SU-DHL-6 (cell line): ENCODE data around the gene OR51V1.
A peak's percentile ranks its signal among the peaks of the same experiment; 100 is the strongest.

ENCODE experiments used
- H2AFZ ChIP-seq: fragments of 200-600 bp; sonication (generic); 2 replicates; pipeline ENCODE4 v1.6.1; 2014; ENCODE audit warnings: low read depth, mild to moderate bottlenecking, moderate library complexity, mixed read lengths, antibody characterized with exemption, low read length; ENCODE audit not compliant: severe bottlenecking
- H3F3A ChIP-seq: fragments of 200-600 bp; shearing (Covaris generic); 2 replicates; pipeline ENCODE4 v1.6.0; 2016; ENCODE audit warnings: antibody characterized with exemption, mild to moderate bottlenecking; ENCODE audit not compliant: insufficient read depth
- H3K27ac ChIP-seq: fragments of 200-600 bp; sonication (generic); 2 replicates; pipeline ENCODE4 v1.5.1; 2016; ENCODE audit warnings: low read depth, mild to moderate bottlenecking, low read length, moderate library complexity, mixed read lengths
- H3K27me3 ChIP-seq: fragments of 200-600 bp; sonication (generic), shearing (Covaris generic); 2 replicates; pipeline ENCODE4 v1.6.0; 2014; ENCODE audit warnings: mild to moderate bottlenecking, low read length
- H3K36me3 ChIP-seq: fragments of 200-600 bp; sonication (generic); 2 replicates; pipeline ENCODE4 v1.6.1; 2014; ENCODE audit warnings: mild to moderate bottlenecking, low read length, mixed read lengths
- H3K4me2 ChIP-seq: fragments of 300-600, 200-600 bp; shearing (Covaris generic), sonication (generic); 2 replicates; pipeline ENCODE4 v1.6.0; 2014; ENCODE audit warnings: low read length, low read depth, mild to moderate bottlenecking; ENCODE audit not compliant: poor library complexity, severe bottlenecking
- H3K4me3 ChIP-seq: fragments of 200-600 bp; sonication (generic); 2 replicates; pipeline ENCODE4 v1.5.1; 2014; ENCODE audit warnings: antibody characterized with exemption, low read length, mild to moderate bottlenecking, mixed read lengths; ENCODE audit not compliant: insufficient read depth, poor library complexity, severe bottlenecking
- H3K79me2 ChIP-seq: fragments of 200-600 bp; sonication (generic); 2 replicates; pipeline ENCODE4 v1.6.1; 2014; ENCODE audit warnings: mild to moderate bottlenecking, low read length, moderate library complexity; ENCODE audit not compliant: insufficient read depth
- H3K9ac ChIP-seq: fragments of 200-600 bp; sonication (generic); 2 replicates; pipeline ENCODE4 v1.7.0; 2014; ENCODE audit warnings: mild to moderate bottlenecking, low read length
- H3K9me2 ChIP-seq: fragments of 200-600 bp; sonication (generic); replicated peaks from 2 replicates; pipeline ENCODE4 v1.6.1; 2014; ENCODE audit warnings: low read length; ENCODE audit not compliant: insufficient read depth
- H3K9me3 ChIP-seq: fragments of 200-600 bp; sonication (generic); 2 replicates; pipeline ENCODE4 v1.6.1; 2014; ENCODE audit warnings: low read length, mixed read lengths; ENCODE audit not compliant: insufficient read depth
- H4K20me1 ChIP-seq: fragments of 200-600 bp; sonication (generic); 2 replicates; pipeline ENCODE4 v1.6.1; 2014; ENCODE audit warnings: low read depth, mild to moderate bottlenecking, antibody characterized with exemption, low read length, moderate library complexity, mixed read lengths
- CTCF ChIP-seq: fragments of 200-600 bp; sonication (generic); IDR thresholded peaks from one replicate; pipeline ENCODE4 v1.5.1; 2017; ENCODE audit warnings: antibody characterized with exemption, mild to moderate bottlenecking, low read length, moderate library complexity; ENCODE audit not compliant: insufficient read depth, poor library complexity, severe bottlenecking
- EZH2phosphoT487 ChIP-seq: fragments of 200-600 bp; sonication (generic), shearing (Covaris generic); conservative IDR thresholded peaks from 2 replicates; pipeline ENCODE4 v1.6.1; 2018; ENCODE audit warnings: mild to moderate bottlenecking, antibody characterized with exemption, low read length, moderate library complexity, mixed read lengths

Gene OR51V1

DNA sequence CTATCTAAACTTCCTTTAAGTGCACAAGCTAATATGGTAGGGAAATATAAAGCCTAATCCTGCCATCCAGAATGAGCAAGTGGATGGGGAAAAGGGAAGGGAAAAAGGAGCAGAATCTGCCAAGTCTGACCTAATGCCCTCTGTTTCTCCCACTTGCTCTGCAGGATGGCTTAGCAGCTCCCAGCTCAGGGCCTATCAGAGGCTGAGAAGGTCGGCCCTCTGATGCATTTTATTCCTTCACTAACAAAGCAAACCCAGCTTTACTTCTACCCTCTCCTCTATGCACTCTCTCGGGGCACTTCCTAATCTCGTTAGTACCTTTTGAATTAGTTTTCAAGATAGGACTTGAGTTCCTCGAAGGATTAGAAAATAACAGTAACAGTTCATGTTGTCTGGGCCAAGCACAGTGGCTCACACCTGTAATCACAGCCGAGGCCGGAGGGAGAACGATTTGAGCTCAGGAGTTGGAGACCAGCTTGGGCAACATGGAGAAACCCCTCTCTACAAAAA is 9.9 kb upstream of the OR51V1 start:
- H3K9me2 ChIP-seq = no peaks in the 10 kb centered on the region
- no peaks in the 10 kb centered on the region for H4K20me1 ChIP-seq
- no peak overlapping the region for H2AFZ ChIP-seq
- TF ChIP-seq CTCF (no peak), EZH2phosphoT487 (no peak)
- no peaks in the 10 kb centered on the region for H3K27me3 ChIP-seq
- no peak overlapping the region for H3K4me3 ChIP-seq
- no peaks in the 10 kb centered on the region for H3K79me2 ChIP-seq
- H3F3A ChIP-seq = no peaks in the 10 kb centered on the region
- no peaks in the 10 kb centered on the region for H3K9me3 ChIP-seq
- no peak overlapping the region for H3K4me2 ChIP-seq
- H3K27ac ChIP-seq = no peak overlapping the region
- no peak overlapping the region for H3K9ac ChIP-seq
- H3K36me3 ChIP-seq = no peaks in the 10 kb centered on the region

DNA sequence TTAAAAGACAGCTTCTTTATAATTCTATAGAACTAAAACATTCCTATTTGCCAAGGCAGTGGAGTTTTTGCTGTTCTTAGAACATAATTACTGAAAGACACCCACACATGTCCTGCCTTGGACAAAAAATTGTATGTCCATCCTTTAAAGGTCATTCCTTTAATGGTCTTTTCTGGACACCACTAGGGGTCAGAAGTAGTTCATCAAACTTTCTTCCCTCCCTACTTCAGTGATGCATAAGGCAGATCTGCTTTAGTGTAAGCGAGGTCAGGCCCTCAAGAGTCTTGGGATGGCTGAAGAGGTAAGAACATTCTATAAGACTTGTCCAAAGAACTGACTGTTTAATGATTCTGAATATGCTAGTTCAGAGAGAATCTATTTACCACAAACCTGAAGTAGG is 4.3 kb upstream of the OR51V1 start:
- Histone ChIP-seq H2AFZ (no peak overlapping the region), H3K4me2 (no peak overlapping the region), H3K27me3 (no peaks in the 10 kb centered on the region), H3K36me3 (no peaks in the 10 kb centered on the region), H3K9me3 (no peaks in the 10 kb centered on the region), H3K79me2 (no peaks in the 10 kb centered on the region), H3K27ac (no peak overlapping the region), H3K9ac (no peak overlapping the region), H3K4me3 (no peak overlapping the region), H4K20me1 (no peaks in the 10 kb centered on the region), H3K9me2 (no peaks in the 10 kb centered on the region), H3F3A (no peaks in the 10 kb centered on the region)
- no peak for TF ChIP-seq EZH2phosphoT487
- peak; percentile 26 for TF ChIP-seq CTCF

GRCh38 chr11:5203366-5203765 is 2.9 kb upstream of the OR51V1 start:
- H3K9me2 ChIP-seq = no peaks in the 10 kb centered on the region
- H3K9me3 ChIP-seq = no peaks in the 10 kb centered on the region
- no peaks in the 10 kb centered on the region for H3K27me3 ChIP-seq
- H3F3A ChIP-seq = no peaks in the 10 kb centered on the region
- no peak overlapping the region for H3K27ac ChIP-seq
- no peaks in the 10 kb centered on the region for H3K79me2 ChIP-seq
- H3K4me3 ChIP-seq = no peak overlapping the region
- no peak overlapping the region for H3K4me2 ChIP-seq
- no peaks in the 10 kb centered on the region for H3K36me3 ChIP-seq
- TF ChIP-seq CTCF (no peak), EZH2phosphoT487 (no peak)
- no peak overlapping the region for H2AFZ ChIP-seq
- no peaks in the 10 kb centered on the region for H4K20me1 ChIP-seq
- H3K9ac ChIP-seq = no peak overlapping the region
